ENCODE data around the gene HOXB6. TPM values are rescaled to one million over a fixed set of nuclear protein-coding genes. Genes with fewer than 3 reads are reported as not detected.
A peak's percentile ranks its signal among the peaks of the same experiment; 100 is the strongest.

Gene HOXB6
- total RNA-seq = under 1 TPM in 1 of 2 donors, not detected in 1; 0.16 TPM

- ATAC-seq = no peak
- DNase-seq (ENCODE audit: low spot score in 2 of 2) = no peak
- H3K9me3 Mint-ChIP-seq = no peaks in the 10 kb centered on the region
- H3K27ac Mint-ChIP-seq = no peak within 1 kb of the TSS
- H3K36me3 Mint-ChIP-seq = no peaks in the 10 kb centered on the region
These were observed at the start of gene HOXB6 for GRCh38 chr17:48604770-48605329. HOXB6 (minus strand) TSS chr17:48604986; CDS start chr17:48598150, 6,836 bp downstream.

GRCh38 chr17:48649741-48650140 lies 45.0 kb upstream of the HOXB6 start:
- H3K36me3 Mint-ChIP-seq = no peaks in the 10 kb centered on the region
- no peak for DNase-seq (ENCODE audit: low spot score in 2 of 2)
- no peaks in the 10 kb centered on the region for H3K9me3 Mint-ChIP-seq
- no peak for ATAC-seq
- no peak overlapping the region for H3K27ac Mint-ChIP-seq

GRCh38 chr17:48647963-48648245 lies 43.1 kb upstream of the HOXB6 start:
- ATAC-seq (no peak), DNase-seq (ENCODE audit: low spot score in 2 of 2) (no peak)
- Mint-ChIP-seq H3K27ac (no peak overlapping the region), H3K36me3 (no peaks in the 10 kb centered on the region), H3K9me3 (no peaks in the 10 kb centered on the region)

GRCh38 chr17:48647103-48647962 lies 42.5 kb upstream of the HOXB6 start:
- ATAC-seq = peak in 1 of 2 donors; percentile 24
- no peak overlapping the region for H3K27ac Mint-ChIP-seq

GRCh38 chr17:48646183-48647102 lies 41.7 kb upstream of the HOXB6 start:
- Mint-ChIP-seq H3K9me3 (no peaks in the 10 kb centered on the region), H3K36me3 (peaks cover 0 to 5% of the 10 kb centered on the region in 2 donors), H3K27ac (no peak overlapping the region)
- peak; percentile 41 to 49 for ATAC-seq
- no peak for DNase-seq (ENCODE audit: low spot score in 2 of 2)

More at GRCh38 chr17:48647103-48647962, 42.5 kb upstream of the HOXB6 start:
- Mint-ChIP-seq H3K36me3 (no peaks in the 10 kb centered on the region), H3K9me3 (no peaks in the 10 kb centered on the region)
- DNase-seq (ENCODE audit: low spot score in 2 of 2) = no peak

GRCh38 chr17:48645639-48646182 lies 40.9 kb upstream of the HOXB6 start:
- no peak for ATAC-seq
- Mint-ChIP-seq H3K36me3 (peaks cover 4 to 9% of the 10 kb centered on the region in 2 donors), H3K27ac (no peak overlapping the region), H3K9me3 (no peaks in the 10 kb centered on the region)
- DNase-seq (ENCODE audit: low spot score in 2 of 2) = no peak

GRCh38 chr17:48644910-48645557 lies 40.2 kb upstream of the HOXB6 start:
- Mint-ChIP-seq H3K9me3 (no peaks in the 10 kb centered on the region), H3K27ac (no peak overlapping the region), H3K36me3 (peaks cover 4 to 9% of the 10 kb centered on the region in 2 donors)
- ATAC-seq (no peak), DNase-seq (ENCODE audit: low spot score in 2 of 2) (no peak)

- no peaks in the 10 kb centered on the region for H3K9me3 Mint-ChIP-seq
These were observed 39.4 kb upstream of the HOXB6 start for GRCh38 chr17:48644159-48644558.

GRCh38 chr17:48643697-48644012 lies 38.9 kb upstream of the HOXB6 start:
- Mint-ChIP-seq H3K27ac (no peak overlapping the region), H3K36me3 (peaks cover 4 to 9% of the 10 kb centered on the region in 2 donors), H3K9me3 (no peaks in the 10 kb centered on the region)
- DNase-seq (ENCODE audit: low spot score in 2 of 2) (no peak), ATAC-seq (no peak)

More at GRCh38 chr17:48644159-48644558, 39.4 kb upstream of the HOXB6 start:
- Mint-ChIP-seq H3K36me3 (peaks cover 4 to 9% of the 10 kb centered on the region in 2 donors), H3K27ac (no peak overlapping the region)
- no peak for DNase-seq (ENCODE audit: low spot score in 2 of 2)
- no peak for ATAC-seq

- DNase-seq (ENCODE audit: low spot score in 2 of 2) (no peak), ATAC-seq (no peak)
- Mint-ChIP-seq H3K27ac (no peak overlapping the region), H3K9me3 (no peaks in the 10 kb centered on the region), H3K36me3 (peaks cover 4 to 9% of the 10 kb centered on the region in 2 donors)
These were observed 38.3 kb upstream of the HOXB6 start for GRCh38 chr17:48642843-48643696.

- Mint-ChIP-seq H3K9me3 (no peaks in the 10 kb centered on the region), H3K27ac (no peak overlapping the region), H3K36me3 (peaks cover 4 to 9% of the 10 kb centered on the region in 2 donors)
- DNase-seq (ENCODE audit: low spot score in 2 of 2) (no peak), ATAC-seq (no peak)
These were observed 37.5 kb upstream of the HOXB6 start for GRCh38 chr17:48642059-48642842.

- H3K27ac Mint-ChIP-seq = no peak overlapping the region
- H3K36me3 Mint-ChIP-seq = peaks cover 4 to 9% of the 10 kb centered on the region in 2 donors
- ATAC-seq = no peak
- DNase-seq (ENCODE audit: low spot score in 2 of 2) = no peak
- no peaks in the 10 kb centered on the region for H3K9me3 Mint-ChIP-seq
These were observed 36.8 kb upstream of the HOXB6 start for GRCh38 chr17:48641541-48642058.

GRCh38 chr17:48640858-48641180 lies 36.0 kb upstream of the HOXB6 start:
- no peaks in the 10 kb centered on the region for H3K9me3 Mint-ChIP-seq
- ATAC-seq = no peak
- no peak for DNase-seq (ENCODE audit: low spot score in 2 of 2)
- peaks cover 4 to 9% of the 10 kb centered on the region in 2 donors for H3K36me3 Mint-ChIP-seq
- H3K27ac Mint-ChIP-seq = no peak overlapping the region

GRCh38 chr17:48639982-48640857 lies 35.4 kb upstream of the HOXB6 start:
- H3K36me3 Mint-ChIP-seq = peaks cover 4 to 9% of the 10 kb centered on the region in 2 donors
- DNase-seq (ENCODE audit: low spot score in 2 of 2) (no peak), ATAC-seq (no peak)
- no peaks in the 10 kb centered on the region for H3K9me3 Mint-ChIP-seq
- H3K27ac Mint-ChIP-seq = no peak overlapping the region
